Activated naive CD8-positive, alpha-beta T cell treated with anti-CD3 and anti-CD28 coated beads, Interleukin-2, amount 50 U/mL, for 16 hours (primary cell): ENCODE data around the gene ACRBP.

ENCODE experiments used
- DNase-seq: peaks from one replicate; pipeline ENCODE4 v3.0.0-alpha.2; 2020; ENCODE audit warnings: low read depth, low spot score

Gene ACRBP

GRCh38 chr12:6647083-6647604, at the start of gene ACRBP:
ACRBP (minus strand) TSS chr12:6647432; CDS start chr12:6647366, 66 bp downstream.
- no peak for DNase-seq

DNA sequence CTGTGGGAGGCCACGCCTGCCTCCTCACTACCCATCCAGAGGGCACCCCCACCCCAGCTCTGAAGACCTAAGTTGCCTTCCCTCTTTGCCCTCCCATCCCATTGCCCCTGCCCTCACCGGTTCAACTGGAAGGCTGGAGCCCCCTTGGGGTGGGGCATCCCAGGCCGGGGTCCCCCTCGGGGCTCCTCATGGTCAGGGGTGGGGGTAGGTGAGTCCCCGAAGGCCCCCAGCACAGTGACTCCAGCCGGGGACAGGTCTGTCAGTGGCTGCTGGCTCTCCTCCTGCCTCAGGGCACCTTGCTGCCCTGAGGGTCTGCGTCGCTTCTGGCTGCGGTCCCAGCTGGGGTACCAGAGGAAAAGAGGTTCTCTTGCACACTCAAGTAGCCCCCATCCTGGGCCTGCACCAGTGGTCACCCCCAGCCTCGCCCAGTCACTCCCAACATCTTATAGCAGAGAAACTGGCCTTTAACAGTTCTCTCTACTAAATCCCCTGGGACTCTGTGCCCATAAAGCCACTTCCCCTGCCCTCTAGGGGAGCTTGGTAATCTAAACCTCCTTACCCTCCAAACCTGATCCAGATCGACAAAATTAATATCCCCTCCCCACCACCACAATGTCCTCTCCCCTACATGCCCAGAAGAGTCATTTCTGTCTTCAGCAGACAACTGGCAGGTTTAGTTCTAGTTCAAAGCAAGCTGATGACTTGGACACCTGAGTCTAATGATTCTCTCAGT, 48.2 kb upstream of the ACRBP start:
- DNase-seq = no peak

DNA sequence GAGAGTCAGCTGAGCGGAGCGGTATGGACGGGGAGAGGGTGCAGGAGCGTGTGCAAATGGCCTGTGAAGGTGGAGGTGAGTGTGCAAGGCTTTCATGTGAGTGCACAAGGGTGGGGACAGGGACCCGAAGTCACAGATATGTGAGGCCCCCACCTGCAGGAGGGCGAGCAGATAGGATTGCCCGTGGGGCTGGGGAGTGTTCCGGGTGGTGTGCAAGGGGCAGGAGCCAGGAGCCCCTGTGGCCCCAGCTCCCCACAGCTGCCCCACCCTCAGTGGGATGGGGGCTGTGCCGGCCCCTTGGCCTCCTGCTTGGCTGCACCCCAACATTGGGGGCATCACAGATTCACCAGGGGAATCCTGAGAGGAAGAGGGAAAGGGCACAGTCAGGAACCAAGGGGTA, 47.5 kb upstream of the ACRBP start:
- no peak for DNase-seq

DNA sequence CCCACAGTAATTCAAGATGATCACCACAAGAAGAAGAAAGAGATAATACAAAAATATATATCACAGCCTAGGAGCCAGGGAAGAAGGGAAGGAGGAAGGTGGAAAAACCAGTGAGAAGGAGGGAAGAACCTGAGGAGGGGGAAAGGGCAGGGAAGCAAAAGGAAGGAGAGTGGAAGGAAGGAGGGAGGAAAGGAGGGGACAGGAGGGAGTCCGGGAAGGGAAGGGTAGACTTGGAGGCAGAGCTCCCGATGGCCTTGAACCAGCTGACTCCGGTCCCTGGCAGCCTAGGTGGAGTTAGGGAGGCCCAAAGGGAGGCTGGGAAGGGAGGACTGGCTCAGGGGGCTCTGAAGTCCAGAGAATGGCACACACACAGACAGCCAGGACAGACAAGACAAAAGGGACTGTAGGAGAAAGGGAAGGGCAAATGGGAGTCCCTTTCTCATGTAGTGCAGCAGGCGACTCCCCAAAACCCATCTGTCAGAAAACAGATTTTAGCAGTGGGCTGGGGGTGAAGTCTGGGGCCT, 46.7 kb upstream of the ACRBP start:
- DNase-seq = no peak

- no peak for DNase-seq
These were observed 45.7 kb upstream of the ACRBP start for GRCh38 chr12:6692888-6693287.

DNA sequence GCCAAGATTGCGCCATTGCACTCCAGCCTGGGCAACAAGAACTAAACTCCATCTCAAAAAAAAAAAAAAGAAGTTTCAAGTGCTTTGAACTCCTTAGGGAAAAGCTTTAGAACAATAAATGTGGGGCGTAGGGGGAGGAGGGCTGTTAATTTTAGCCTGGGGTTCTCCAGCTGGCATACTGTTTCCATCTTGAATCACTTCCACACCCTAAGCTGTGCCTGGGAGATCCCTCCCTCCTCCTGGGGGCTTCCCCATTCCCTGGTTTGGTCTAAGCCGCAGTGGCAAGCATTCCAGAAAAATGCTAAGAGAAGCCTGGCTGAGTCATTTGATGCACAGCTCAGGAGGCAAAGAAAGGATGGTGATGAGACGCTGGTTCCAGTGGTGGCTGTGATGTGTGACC, 44.2 kb upstream of the ACRBP start:
- no peak for DNase-seq

GRCh38 chr12:6688999-6689882, 42.0 kb upstream of the ACRBP start, which contains the start of gene ZNF384:
ZNF384 (minus strand) TSS chr12:6689375; CDS start chr12:6679520, 9,855 bp downstream.
- peak; percentile 85 for DNase-seq

GRCh38 chr12:6688543-6688998, 41.3 kb upstream of the ACRBP start:
- DNase-seq = no peak

DNA sequence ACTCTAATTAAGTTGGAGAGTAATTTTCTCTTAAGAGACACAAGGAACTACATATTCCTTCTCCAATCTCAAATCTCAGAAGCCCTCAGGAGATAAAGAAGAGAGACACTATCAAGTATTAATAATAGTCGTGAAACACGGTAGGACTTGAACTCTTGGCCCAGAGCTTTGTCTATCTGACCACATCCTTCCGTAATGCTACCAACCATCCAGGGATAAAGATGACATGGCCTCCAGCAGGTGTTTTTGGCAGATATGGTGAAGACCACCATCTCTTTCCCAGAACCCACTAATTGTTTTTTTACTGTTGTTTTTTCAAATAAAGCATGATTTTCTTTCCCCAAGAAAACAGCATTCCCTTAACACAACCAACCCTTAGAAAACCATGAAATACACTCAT, 38.6 kb upstream of the ACRBP start:
- DNase-seq = no peak

DNA sequence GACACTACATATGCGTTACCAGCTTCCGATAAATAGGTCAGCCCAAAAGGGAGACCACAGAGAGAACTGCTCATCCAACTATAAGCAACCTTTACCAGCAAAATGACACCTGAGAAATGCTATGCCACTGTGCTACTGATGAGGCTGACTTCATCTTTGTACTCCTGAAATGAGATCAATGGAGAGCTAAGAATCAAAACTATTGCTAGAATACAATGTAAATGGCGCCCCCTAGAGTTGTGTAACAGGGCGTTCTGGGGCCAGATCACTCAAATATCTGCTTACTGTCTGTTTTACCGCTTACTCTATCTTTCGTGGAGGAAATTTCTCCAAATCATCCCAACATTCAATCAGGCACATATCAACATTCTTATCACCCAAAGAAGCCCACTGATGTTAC, 37.4 kb upstream of the ACRBP start:
- peak; percentile 30 for DNase-seq

GRCh38 chr12:6676962-6677361, 29.7 kb upstream of the ACRBP start:
- DNase-seq = no peak

GRCh38 chr12:6672143-6672542, 24.9 kb upstream of the ACRBP start:
- no peak for DNase-seq

DNA sequence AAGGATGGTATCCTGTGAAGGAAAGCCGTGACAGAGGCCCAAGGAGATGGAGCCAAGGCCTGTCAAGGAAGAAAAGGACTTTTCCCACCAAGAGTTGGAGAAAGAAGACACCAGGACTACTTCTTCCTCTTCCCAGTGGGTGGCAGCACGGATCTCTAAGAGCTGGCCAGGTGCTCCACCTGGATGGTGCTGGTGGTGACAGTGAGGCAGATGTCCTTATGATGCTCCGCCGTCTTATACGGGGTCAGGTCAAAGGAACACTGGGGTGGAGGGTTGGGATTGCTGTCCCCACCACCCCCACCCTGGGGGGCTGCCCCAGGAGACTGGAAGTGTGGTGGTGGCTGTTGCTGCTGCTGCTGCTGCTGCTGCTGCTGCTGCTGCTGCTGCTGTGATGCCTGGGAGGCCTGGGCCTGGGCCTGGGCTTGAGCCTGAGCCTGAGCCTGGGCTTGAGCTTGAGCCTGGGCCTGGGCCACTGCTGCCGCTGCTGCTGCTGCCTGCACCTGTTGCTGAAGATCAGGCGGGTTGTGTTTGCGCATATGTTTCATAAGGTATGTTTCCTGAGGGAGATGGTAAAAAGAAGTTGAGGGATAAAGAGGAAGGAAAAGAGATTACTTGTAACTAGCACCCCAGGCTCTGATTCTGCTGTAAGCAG, 20.5 kb upstream of the ACRBP start:
- no peak for DNase-seq

DNA sequence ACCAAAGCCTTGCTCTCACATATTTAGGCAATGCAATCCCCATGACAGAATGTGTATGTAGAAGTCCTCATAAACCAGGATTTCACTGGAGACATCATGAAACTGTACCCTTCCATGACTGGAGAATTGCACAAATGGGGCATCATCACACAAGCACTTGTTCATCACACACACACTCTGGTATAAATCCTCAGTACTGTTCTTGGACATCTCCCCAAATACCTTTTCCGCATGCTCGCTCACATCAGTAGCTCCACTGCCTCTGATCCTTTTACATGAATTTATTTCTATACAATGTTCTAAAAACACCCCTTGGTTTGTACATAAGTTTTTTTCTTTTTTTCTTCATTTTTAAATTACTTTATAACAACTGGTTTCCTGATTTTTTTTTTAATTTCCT, 19.0 kb upstream of the ACRBP start:
- no peak for DNase-seq

DNA sequence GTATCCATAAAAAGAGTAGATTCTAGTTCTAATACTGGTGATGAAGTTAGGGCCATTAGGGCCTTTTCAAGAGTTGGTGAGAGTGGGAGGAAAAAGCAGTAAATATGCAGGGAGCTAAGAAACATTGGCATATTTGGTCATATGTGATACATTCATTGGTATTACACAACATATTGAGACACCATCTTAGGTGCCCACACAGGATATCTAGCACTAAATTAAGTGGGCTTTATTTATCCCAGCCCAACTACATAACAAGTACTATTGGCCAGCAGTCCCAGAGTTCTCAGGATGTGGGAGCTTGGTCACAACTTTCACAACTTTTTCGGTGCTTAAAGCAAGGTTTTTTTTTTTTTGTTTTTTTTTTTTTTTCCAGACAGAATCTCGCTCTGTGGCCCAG, 17.7 kb upstream of the ACRBP start:
- DNase-seq = no peak

GRCh38 chr12:6662906-6663742, 15.9 kb upstream of the ACRBP start, which contains the start of gene ING4:
ING4 (minus strand) TSS chr12:6663119; CDS start chr12:6663101, 18 bp downstream.
- DNase-seq = peak; percentile 88

DNA sequence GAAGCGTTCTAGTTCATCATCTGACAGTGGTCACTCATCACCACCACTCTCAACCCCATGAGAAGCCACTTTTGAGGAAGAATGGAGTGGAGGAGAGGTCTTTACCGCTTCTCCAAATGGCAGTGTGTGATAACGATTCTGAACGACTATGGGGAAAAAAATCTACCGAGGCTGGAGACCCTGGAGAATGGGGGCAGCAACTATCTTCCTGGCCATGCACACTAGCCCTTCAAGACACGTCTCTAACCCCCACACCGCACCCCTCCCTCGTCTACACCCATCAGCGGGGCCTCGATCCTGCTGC, 15.3 kb upstream of the ACRBP start:
- no peak for DNase-seq

DNA sequence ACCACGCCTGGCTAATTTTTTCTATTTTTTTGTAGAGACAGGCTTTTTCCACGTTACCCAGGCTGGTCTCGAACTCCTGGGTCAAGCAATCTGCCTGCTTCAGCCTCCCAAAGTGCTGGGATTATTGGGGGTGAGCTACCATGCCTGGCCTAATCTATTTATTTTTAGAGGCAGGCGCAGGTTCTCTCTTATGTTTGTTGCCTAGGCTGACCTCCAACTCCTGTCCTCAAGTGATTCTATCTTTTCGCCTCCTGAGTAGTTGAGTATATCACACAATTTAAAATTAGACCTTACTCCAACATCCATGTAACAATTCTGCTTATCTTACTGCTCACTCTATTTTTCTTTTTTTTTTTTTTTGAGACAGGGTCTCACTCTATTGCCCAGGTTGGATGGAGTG, 6.8 kb upstream of the ACRBP start:
- DNase-seq = no peak

- no peak for DNase-seq
These were observed 6.1 kb upstream of the ACRBP start for GRCh38 chr12:6653342-6653741.

- DNase-seq = no peak
These were observed 5.2 kb upstream of the ACRBP start for GRCh38 chr12:6652391-6652790.

- no peak for DNase-seq
These were observed 3.6 kb upstream of the ACRBP start for GRCh38 chr12:6650832-6651231.
